Stimulated activated CD4-positive, alpha-beta T cell treated with anti-CD3 and anti-CD28 coated beads, Interleukin-1b, Interleukin-23, amount 100 ng/mL, for 48 hours (primary cell): ENCODE results near the gene ABCA7.

Experiments
- DNase-seq: peaks from one replicate; pipeline ENCODE4 v3.0.0-alpha.2; 2020

ABCA7 gene

DNA sequence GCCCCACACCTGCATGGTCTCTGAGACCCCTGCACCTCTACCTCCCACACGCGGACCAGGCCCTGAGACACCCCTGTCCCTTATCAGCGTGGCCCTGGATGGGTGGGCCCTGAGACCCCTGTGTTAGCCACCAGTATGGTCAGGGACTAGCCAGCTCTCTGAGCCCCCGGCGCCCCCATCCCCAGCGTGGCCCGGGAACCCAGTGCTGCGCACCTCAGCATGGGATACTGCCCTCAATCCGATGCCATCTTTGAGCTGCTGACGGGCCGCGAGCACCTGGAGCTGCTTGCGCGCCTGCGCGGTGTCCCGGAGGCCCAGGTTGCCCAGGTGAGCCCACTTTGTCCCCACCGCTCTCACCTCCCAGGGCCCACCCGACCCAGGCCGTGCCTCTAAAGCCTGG is 22.1 kb downstream of the ABCA7 start:
- DNase-seq = no peak

DNA sequence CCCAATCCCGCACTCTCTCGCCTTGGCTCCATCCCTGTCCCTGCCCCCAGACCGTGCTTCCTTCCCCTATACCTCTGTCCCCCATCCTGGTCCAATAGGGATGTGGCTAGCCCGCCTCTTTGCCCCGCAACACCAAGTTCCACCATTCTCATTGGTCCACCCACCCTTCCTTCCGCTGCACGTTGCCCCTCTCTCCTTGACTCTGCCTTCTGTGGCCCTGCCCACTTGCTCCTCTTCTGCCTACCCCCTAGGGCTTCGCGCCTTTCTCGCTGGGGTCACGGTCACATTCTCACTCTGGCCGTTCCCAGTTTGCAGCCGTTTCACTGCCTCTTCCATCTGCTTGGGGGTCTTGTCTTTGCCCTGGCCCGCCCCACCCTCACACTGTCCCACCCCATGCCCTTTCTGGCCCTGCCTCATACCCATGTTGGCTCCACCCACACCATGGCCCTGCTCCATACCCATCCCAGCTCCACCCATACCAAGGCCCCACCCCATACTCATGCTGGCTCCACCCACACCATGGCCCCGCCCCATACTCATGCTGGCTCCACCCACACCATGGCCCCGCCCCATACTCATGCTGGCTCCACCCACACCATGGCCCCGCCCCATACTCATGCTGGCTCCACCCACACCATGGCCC is 22.6 kb downstream of the ABCA7 start:
- DNase-seq = no peak

DNA sequence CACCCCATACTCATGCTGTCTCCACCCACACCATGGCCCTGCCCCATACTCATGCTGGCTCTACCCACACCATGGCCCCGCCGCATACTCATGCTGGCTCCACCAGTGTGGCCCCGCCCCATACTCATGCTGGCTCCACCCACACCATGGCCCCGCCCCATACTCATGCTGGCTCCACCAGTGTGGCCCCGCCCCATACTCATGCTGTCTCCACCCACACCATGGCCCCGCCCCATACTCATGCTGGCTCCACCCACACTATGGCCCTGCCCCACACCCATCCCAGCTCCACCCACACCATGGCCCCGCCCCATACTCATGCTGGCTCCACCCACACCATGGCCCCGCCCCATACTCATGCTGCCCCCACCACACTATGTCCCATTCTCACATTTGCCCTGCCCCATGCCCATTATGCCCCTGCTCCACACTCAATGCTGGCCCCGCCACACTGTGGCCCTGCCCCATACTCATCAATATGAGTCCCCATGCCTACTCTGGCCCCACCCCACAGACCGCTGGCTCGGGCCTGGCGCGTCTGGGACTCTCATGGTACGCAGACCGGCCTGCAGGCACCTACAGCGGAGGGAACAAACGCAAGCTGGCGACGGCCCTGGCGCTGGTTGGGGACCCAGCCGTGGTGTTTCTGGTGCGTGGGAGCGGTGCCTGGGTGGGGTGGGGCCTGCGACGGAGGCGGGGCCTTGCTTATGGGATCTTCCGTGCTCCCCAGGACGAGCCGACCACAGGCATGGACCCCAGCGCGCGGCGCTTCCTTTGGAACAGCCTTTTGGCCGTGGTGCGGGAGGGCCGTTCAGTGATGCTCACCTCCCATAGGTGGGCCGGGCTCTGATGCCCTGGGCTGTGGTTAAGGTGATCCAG is 23.4 kb downstream of the ABCA7 start:
- peak; percentile 87 for DNase-seq

DNA sequence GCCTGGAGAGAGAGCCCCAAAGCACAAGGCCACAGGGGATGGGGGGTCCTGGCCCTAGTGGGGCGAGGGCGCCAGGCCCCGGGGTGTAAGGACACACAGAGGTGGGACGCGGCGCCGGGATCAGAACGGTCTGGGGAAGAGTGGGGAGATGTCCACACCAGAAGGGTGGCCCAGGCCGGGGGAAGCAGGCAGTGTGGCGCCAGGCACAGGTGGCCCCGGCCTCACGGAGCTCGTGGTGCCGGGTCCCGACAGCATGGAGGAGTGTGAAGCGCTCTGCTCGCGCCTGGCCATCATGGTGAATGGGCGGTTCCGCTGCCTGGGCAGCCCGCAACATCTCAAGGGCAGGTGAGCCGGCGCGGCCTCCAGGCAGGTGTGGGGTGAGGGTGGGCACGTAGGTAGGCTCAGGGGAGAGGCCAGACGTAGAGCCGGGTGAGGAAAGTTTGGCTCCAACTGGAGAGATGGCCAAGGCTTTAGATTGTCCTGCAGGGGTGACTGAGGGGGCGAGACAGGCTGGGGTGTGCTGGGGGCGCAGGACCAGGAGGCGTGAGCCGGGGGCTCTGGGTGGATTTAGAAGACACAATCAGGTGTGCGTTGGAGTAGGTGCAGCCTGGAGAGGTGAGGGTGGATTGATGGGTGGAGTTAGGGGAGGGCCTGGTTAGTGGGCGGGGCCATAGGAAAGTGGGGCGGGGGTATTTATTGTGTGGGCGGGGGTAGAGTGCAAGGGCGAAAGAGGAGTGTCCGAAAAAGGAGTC is 24.2 kb downstream of the ABCA7 start:
- no peak for DNase-seq

DNA sequence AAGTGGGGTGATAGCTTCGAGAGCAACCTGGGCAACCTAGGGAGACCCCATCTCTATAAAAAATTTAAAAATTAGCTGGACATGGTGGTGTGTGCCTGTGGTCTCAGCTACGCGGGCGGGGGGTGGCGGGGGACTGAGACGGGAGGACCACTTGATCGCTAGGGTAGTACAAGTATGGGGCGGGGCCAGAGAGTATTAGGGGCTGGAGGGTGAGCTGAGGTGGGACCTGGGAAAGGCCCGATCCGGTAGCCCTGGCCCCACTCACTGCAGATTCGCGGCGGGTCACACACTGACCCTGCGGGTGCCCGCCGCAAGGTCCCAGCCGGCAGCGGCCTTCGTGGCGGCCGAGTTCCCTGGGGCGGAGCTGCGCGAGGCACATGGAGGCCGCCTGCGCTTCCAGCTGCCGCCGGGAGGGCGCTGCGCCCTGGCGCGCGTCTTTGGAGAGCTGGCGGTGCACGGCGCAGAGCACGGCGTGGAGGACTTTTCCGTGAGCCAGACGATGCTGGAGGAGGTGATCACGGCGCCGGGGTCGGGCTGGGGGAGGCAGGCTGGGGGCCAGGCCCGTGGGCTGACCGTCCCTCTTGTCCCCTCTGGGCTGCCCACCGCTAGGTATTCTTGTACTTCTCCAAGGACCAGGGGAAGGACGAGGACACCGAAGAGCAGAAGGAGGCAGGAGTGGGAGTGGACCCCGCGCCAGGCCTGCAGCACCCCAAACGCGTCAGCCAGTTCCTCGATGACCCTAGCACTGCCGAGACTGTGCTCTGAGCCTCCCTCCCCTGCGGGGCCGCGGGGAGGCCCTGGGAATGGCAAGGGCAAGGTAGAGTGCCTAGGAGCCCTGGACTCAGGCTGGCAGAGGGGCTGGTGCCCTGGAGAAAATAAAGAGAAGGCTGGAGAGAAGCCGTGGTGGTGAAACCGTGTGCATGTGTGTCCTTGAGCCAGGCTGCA is 25.0 kb downstream of the ABCA7 start:
- peak; percentile 71 for DNase-seq

DNA sequence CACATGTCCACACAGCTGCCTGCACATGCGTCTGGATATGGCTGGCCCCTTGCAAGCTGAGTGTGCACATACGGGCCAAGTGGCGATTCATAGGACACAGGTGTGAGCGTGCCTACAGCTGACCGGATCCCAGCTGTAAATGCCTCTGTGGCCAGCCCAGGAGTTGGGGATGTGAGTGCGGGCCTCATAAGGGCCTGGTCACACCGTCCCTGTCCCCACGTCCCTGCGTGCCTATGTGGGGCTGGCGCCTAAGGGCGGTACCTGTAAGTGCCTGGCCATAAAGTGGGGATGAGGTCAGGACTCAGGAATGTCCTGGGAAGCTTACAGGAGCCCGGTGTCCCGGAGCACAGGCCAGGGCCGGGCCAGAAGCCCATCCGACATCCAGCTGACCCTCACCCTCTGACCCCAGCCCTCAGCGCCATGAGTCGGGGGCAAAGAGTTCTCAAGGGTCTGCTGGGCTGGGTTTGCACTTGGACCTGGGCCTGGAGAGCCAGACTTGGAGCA is 25.8 kb downstream of the ABCA7 start:
- DNase-seq = no peak

DNA sequence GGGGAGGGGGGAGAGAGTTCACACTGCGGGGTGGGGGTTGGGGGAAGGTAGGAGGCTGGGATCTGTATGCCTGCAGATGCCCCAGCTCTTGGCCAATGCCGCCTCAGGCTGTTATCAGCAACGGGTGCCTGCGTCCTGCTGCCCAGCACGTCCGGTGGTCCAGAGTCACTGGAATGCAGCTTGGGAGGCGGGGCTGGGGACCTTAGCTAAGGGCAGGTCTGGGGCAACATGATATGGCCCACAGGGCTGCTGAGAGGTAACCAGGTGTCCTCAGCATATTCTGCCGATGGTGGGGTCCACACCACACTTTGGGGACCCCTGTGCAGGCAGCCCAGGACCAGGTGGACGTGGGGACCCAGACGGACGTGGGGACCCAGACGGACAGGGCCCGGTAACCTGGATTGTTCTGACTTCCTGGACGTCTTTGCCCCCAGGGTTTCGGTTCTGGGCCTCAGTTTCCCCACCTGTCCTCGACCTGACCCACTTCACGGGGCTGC is 26.4 kb downstream of the ABCA7 start:
- DNase-seq = no peak

DNA sequence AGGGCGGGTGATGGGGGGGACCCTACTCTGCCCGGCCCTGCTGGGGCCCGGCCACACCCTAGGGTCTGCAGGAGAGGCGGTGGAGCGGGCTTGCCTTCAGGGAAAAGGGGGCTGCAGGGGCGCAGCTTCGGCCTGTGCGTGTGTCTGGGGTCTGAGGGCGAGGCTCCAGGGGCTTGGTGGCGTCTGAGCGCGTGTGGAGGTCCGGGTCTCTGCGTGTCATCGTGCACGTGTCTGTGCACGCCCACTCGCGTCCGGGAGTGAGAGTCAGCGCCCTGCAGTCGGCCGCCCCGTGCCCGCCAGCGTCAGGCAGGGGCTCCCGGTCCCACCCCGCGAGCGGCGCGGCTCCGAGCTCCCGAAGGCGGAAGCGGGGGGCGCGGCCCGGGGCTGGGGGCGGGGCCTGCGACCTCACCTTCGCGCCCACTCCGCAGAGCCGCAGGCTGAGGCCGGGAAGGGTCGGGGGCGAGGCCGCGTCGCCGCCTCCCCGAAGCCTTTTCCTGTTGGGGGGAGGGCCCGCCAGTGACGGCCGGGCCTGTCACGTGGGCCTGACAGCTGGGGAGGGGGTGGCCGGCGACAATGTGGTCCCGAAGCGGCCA is 26.9 kb downstream of the ABCA7 start, which contains the start of gene ARHGAP45:
ARHGAP45 (plus strand) TSS at position 420 of the 593 bp plus-strand sequence. CDS start 239 bp downstream, outside the sequence.
- peak; percentile 80 for DNase-seq

DNA sequence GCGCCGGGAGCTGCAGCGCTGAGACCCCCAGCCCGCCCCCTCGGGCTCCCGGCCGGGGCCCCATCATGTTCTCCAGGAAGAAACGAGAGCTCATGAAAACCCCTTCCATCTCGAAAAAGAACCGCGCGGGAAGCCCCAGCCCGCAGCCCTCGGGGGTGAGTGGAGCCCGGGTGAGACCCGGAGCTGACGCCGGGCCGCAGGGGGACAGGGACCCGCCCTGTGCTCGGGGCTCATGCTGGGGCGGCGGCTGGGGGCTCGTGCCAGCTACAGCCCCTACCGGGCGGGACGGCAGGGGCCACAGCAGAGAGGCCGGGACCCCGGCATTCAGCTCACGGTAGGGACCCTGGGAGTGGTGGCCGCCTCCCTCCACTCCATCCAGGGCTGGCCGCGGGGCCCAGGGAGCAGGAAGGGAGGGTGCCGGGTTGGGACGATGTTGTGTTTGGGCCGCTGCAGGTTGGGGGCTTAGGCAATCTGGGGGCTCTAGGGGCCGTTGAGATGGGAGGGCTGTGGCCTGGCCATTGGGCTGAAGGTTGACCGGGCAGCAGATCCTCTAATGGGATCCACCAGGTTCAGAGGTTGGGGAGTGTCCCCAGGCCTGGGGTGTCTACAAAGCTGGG is 27.5 kb downstream of the ABCA7 start:
- DNase-seq = peak; percentile 50

DNA sequence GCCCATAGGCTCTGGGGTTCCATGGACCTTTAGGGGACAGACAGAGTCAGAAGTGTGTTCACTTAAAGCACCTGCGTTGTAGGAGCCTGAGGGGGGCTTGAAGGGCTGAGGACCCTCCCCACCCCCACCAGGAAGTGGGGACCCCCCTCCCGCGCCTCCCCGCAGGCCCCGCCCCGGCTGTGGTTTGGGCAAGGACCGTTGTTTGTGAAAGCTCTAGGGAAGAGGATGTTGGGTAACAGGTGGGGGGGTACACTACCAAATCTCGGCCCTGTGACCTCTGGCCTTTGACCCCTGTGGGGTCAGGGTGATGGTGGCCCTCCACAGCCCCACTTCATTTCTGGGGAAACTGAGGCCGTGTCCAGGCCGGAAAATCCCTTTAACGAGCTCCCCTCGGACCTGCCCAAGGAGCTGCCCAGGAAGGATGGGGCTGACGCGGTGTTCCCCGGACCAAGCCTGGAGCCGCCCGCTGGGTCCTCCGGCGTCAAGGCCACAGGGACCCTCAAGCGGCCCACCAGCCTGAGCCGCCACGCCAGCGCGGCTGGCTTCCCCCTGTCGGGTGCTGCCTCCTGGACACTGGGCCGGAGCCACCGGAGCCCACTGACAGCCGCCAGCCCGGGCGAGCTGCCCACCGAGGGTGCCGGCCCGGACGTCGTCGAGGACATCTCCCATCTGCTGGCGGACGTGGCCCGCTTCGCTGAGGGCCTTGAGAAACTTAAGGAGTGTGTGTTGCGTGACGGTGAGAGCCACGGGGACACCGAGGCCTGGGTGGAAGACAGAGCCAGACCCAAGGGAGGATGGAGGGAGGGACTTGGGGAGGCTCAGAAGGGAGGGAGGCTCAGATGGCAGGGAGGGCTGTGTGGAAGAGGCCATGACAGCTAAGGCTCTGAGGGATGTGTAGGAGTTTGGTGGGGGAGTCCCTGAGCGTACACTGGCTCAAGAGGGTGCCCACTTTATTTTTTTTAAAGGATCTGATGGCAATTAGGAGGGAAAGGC is 28.4 kb downstream of the ABCA7 start:
- no peak for DNase-seq

DNA sequence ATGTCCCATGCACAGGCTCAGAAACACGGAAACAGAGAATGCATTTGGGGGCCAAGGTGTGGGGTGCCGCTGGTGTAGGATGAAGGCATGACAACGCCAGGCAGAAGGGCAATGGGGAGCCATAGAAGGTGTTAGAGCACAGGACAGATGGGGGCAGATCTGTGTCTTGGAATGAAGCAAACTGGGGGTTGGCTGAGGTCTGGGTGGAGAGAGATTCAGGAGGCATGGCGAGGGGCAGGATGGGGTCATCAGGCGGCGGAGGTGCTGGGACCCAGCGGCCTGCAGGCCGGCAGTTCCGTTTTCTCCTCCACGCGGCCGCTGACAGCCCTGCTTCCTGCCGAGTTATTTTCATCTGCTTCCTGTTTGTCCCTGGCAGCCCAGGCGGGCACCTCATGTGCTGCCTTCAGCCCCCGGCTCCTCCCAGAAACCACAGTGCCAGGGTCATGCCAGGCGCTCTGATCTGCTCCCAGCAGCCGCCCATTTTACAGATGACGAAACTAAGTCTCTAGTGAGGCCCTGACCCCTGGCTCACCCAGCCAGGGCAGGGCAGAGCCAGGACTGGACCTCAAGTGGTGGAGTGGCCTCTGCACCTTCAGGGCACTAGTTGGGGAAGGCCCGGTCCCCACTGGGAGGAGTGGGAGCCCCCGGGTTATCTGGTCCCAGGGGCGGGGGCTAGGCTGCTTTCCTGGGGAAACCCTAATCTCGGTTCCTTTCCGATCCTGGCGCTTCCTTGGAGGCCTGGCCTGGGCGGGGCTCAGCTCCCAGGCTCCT is 29.3 kb downstream of the ABCA7 start:
- DNase-seq = peak; percentile 65

DNA sequence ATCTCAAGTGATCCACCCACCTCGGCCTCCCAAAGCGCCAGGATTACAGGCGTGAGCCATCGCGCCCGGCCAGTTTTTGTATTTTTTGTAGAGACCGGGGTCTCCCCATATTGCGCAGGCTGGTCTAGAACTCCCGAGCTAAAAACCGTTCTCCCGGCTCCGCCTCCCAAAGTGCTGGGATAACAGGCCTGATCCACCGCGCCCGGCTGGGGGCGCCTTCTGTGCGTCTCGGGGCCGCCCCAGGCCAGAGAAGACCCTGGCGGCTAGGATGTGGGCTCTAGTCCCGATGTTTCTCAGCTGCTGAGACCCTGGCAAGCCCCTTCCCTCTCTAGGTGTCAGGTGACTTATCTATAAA is 30.6 kb downstream of the ABCA7 start:
- no peak for DNase-seq

DNA sequence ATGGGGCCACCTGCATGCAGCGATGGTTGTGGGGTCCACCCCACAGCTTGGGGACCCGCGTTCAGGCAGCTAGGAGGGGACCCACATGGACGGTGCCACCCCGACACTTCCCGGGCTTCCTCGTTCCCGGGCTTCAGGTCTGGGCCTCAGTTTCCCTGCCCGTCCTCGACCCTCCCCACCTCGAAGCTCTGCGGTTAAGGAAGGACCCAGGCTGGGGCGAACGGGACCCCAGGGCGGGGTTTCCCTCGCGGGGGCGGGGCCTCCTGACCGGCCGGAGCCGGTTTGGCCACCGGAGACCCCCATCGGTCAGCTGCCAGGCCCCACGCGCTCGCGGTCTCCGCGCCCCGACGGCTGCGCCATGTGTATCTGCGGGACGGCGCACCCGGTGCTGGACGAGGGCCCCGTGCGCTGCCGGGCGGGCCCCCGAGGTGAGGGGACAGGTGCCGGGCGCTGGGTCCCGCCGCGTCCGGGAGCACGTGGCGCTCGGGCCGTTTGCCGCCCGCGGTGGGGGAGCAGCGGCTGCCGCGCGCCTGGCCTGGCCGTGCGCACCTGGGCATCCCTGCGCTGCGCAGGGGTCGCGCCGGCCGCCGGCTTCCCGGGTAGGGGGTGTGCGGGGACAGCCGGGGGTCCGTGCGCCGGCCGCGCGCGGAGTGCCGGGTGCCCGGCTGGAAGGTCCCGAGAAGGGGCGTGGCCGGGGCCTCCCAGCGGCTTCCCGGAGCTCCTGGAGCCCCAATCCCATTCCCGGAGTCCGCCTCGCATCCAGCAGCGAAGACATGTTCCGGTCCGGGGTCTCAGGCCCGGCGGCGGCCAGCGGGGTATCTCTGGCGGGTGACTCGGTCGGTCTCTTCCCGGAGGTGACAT is 31.3 kb downstream of the ABCA7 start:
- no peak for DNase-seq

DNA sequence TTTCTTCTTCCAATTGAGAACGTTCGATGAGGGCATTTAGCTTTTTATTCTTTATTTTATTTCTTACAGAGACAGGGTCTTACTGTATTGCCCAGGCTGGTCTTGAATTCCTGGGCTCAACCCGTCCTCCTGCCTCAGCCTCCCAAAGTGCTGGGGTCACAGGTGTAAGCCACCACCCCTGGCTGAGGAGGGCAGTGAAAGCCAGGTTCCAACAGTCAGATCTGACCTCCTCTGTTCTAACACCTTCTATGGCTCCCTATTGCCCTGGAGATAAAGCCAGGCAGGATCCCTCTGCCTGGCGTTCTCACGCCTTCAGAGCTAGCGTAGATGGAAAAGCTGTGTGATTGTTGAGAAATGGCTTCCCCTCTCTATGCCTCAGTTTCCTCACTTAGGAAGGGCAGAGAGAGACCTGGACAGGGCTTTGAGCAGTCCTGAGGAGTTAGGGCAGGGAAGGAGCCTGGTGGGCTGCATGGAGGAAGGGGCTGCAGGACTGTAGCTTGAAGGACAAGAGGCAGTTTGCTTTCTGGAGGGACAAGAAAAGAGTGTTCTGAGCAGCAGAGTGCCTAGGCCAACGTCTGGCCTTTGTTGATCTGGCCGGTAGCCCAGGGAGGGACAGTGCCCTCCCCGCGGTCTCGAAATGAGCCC is 32.6 kb downstream of the ABCA7 start:
- DNase-seq = no peak

DNA sequence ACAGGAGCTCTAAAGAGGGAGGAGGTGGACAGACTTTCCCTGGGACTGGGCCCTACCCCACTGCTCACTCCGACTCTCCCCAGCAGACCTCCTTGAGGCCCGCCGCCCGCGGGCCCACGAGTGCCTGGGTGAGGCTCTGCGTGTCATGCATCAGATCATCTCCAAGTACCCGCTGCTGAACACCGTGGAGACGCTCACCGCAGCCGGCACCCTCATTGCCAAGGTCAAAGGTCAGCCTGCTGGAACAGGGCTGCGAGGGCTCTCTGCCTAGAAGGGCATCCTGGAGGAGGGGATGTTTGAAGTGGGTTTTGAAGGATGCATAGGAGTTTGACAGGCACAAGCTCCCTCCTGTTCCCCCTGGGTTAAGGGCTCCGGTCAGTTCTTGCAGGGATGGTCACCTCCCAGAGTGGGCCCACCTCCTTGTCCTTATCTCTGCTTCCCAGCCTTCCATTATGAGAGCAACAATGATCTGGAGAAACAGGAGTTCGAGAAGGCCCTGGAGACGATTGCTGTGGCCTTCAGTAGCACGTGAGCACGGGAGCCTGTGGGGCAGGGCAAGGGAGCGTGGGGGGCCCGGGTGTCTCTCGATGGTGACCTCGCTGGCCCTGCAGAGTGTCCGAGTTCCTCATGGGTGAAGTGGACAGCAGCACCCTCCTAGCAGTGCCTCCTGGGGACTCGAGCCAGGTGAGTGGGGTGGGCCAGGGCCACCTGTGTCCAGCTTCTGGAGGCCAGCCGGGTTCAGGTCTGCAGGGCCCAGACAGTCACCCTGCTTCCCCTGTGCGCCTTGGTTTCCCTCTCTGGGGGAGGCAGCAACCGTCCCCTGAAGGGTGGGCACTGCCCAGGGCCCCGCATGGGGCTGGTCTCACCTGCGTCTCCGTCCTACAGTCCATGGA is 33.4 kb downstream of the ABCA7 start:
- no peak for DNase-seq

DNA sequence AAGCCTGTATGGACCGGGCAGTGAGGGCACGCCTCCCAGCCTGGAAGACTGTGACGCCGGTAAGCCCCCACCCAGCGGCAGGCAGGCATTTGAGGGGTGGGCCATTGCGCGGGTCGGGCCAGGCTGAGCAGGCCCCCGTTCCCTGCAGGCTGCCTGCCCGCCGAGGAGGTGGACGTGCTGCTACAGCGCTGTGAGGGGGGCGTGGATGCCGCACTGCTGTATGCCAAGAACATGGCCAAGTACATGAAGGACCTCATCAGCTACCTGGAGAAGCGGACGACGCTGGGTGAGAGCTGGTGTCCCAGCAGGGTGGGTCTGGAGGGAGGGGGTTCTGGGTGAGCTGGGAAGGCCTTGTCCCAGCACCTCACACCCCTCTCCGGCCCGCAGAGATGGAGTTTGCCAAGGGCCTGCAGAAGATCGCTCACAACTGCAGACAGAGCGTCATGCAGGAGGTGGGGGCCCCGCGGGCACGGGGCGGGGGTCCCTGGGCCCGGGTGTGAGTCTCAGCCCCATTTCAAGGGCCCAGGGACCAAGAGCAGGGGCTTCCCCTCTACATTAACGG is 34.1 kb downstream of the ABCA7 start:
- no peak for DNase-seq
